Measurements from ENCODE around the gene TSPAN3.

- TF ChIP-seq TEAD4 (IDR thresholded peaks at IDR 0.05) (no peak), EP300 (IDR thresholded peaks at IDR 0.05; ENCODE audit: borderline replicate concordance) (no peak), YY1 (IDR thresholded peaks at IDR 0.05; ENCODE audit: low read depth) (no peak), USF1 (IDR thresholded peaks at IDR 0.05) (no peak)
Observed at GRCh38 chr15:77039217-77039533, 31.7 kb downstream of the TSPAN3 start.
